GM18861 (cell line): Measurements from ENCODE around the gene FOXD3.

Experiments
- ATAC-seq: cut with Tn5 transposase; IDR thresholded peaks from one replicate; pipeline ENCODE4 v1.9.1; 2021; ENCODE audit not compliant: unreplicated experiment

FOXD3 gene

DNA sequence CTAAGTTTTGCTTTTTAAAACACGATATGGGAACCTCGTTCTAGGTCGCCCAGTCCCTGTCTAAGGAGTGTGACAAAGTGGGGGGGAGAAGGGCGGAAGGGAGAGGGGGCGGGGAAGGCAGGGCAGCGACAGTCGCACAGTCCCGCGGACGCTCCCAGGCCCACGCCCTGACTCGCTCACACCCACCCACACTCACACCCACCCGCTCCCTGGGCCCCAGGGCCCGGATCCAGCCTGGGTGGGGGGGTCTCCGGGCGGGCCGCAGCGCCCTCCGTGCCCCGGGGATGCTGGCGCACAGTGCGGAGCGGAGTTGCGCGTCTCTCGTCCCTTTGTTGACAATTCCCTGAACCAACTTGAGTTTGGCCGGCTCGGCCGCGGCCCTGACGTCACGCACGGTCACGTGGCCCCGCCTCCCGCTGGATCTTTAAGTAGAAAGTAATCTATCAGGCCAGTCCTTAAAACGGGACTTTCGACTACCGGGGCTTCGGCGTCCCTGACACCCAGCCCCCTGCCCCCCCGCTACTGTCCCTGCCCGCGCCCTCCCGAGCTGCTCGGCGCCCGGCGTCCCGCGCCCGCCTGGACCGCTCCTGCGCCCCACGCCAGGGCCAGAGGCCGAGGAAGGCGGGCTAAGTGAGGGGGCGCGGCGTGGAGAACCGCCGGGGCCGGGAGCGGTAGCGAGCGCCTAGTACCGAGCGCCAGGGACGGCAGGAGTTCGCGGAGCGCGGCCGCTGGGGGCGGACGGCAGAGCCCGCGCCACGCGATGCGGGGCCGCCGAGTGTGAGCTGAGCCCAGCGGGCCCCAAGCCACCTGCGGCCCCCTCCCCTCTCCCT is at the start of gene FOXD3:
Gene FOXD3, plus strand, starts transcription at position 454 of the 830 bp plus-strand sequence. CDS start 492 bp downstream, outside the sequence.
- peak; percentile 33 for ATAC-seq

DNA sequence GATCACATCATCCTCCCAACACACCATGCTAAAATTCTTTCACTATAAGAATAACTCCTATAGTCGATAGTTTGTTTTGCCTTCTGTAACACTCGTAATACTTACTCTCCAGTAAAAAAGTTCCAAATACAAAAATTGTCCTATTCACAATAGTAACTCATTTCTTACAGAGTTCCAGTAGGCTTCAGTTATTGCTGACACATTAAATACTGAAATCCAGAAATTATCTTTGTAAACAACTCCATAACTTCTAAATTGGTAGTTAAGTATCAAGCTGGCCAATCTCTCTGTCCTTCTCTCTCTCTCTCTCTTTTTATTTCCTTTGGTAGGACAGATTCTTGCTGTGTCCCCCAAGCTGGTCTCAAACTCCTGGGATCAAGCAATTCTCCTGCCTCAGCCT is 49.6 kb upstream of the FOXD3 start:
- no peak for ATAC-seq

- ATAC-seq = no peak
Measured at GRCh38 chr1:63274371-63274770, 48.0 kb upstream of the FOXD3 start.

DNA sequence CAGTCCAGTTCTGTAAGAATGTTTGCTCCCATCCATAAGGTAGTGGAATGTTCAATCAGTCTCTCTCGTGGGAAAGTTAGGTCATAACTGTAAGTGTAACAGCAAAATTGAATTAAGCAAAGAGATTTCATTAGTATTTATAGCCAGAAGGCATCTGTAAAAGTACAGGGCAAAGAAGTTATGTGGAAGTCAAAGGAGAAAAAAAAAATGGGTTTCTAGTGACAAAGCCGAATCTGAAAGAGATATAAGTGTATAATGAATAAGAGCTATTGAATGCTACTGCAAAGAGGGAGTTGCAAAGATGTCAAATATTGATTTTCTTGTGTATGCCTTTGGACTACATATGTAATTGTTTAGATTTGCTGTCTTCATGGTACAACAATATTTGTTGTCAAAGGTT is 47.4 kb upstream of the FOXD3 start:
- ATAC-seq = no peak

- ATAC-seq = no peak
Measured at GRCh38 chr1:63276624-63277023, 45.7 kb upstream of the FOXD3 start.

DNA sequence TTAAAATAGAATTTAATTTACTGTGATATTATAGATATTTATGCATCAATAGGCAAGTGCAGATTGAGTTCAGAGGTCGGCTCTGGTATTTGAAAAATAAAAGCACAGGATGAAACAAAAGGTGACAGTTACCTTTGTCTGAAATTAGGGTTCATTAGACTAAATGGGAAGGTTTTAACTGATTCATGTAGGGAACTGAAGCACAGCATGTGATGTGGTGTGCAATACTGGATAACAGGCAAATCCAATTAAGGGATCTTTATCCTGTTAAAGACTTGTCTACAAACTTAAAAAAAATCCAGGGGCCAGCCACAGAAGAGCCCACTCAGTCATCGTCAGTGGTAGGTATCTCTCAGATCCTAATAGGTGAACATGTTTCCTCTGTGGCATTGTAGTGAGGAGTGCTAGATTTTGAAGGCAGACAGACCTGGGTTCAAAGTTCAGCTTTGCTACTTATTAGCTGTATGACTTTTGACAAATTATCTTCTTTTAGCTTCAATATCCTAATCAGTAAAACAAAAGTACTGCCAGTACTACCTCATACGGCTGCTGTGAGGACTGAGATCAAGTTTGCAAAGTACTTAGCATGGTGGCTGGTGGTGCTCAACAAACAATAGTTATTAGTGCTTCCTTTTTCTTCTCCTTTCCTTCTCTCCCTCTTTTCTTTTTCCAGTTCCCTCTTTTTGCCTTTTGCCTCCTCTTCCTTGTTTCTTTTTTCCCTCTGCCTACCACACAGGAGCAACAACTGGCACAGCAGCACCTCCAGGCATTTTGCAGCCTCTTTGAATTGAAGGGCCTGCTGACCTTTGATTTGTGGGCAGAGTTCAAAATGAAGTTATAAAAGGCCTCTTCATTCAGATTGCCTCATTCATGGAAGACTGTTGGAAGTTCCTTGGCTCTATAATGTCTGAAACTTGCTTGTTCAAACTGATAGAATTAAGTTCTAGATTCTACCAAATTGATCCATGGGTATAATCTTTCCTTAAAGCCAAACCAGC is 44.9 kb upstream of the FOXD3 start:
- no peak for ATAC-seq

- no peak for ATAC-seq
Measured at GRCh38 chr1:63281753-63282152, 40.6 kb upstream of the FOXD3 start.

- ATAC-seq = no peak
Measured at GRCh38 chr1:63289135-63289534, 33.2 kb upstream of the FOXD3 start.

GRCh38 chr1:63294803-63295594 is 27.4 kb upstream of the FOXD3 start:
- no peak for ATAC-seq

DNA sequence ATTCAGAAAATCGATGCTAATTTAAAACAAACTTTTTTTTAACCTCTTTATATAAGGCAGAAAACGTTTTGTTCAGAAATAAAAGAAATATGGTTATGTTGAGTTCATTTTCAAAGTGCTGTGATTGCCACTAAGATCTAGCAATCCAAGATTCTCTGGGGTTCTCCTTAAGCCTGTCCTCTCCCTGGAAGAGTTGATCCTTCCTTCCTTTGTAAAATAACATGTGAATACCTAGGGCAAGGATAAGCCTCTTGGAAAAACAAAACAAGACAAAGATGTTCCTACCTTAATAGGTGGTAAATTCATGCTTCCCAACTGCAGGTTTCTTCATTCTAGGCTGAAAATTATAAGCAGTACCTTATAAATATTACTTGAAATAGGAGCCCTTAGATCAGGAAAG is 18.0 kb upstream of the FOXD3 start:
- no peak for ATAC-seq

GRCh38 chr1:63305043-63305442 is 17.3 kb upstream of the FOXD3 start:
- ATAC-seq = no peak

DNA sequence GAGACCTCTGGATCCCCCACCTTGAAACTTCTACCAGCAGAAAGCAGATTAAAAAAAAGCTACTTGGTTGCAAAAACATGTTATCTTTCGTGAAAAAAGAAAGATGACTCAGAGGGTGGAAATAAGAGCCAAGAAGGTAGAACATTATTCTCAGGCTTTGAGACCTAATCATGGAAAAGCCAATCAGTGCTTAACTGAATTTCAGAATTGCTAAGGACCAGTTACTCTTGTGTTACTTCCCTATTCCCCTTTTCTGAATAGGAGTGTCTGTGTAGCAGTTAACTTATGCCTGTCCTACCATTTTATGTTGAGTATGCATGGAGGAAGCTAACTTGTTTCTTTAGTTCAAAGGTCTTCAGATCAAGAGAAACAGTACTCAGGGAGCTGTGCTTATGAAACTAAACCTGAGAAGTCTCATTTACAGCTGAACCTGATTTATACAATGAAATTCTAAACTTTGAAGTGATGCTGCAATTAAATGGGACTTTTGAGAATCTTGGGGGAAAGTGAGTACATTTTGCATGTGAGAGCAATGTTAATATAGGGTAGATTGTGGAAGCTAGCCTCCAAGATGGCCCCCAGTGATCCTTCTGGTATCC is 15.1 kb upstream of the FOXD3 start:
- ATAC-seq = no peak

DNA sequence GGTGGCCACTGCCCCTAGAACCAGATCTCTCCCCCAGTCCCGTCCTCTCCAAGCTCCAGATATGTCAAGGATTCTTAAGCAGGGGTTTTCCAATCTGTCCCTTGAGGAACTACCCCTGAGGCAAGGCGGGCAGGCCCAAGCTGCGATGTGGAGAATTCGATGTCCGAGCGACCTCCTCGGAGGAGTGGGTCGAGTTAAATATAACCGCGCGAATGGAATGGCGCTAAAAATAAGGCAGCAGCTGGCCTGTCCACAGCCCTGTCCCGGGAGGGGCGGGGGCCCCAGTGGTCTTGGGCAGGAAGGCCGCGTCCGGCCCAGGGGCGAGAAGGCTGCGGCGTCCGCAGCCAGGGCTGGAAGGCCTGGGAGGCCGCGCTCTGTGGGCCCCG is 5.8 kb upstream of the FOXD3 start:
- no peak for ATAC-seq

DNA sequence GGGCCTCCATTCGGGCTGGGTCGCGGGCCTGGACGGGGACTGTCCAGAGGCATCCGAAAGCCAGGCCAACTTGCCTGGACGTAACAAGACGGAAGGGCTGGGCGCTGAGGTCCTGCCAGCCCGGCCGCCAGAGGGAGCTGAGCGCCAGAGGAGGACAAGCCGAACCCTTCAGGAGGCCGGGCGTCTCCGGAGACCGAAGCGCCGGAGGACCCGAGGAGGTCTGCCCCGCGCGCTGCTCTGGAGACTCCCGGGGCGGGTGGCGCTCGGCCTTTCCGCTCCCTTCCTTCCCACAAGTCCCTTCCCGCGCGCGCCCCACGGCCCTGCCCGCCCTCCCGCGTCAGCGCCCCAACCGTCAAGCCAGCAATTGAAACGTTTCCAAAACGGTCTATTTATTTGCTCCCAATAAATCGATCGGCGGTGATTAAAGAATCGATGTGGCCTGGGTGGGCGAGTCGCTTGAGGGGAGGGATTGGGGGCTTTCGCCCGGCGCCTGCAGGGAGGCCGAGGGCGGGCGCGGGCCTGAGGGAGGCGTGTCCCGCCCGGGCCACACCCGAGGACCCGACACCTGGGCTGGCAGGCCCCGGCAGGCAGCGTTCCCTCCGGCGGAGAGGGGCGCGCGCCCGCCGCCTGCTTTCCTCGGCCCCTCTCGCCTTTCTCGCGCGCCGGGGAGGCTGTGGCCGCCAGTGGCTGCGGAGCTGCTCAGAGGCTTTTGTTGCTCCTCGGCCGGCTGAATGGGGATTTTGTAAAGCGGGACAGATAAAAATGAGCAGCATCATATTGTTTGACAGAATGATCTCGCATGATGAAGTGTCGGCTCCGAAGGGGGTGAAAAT is 5.2 kb upstream of the FOXD3 start:
- ATAC-seq = no peak

GRCh38 chr1:63317817-63318152 is 4.6 kb upstream of the FOXD3 start:
- ATAC-seq = no peak

DNA sequence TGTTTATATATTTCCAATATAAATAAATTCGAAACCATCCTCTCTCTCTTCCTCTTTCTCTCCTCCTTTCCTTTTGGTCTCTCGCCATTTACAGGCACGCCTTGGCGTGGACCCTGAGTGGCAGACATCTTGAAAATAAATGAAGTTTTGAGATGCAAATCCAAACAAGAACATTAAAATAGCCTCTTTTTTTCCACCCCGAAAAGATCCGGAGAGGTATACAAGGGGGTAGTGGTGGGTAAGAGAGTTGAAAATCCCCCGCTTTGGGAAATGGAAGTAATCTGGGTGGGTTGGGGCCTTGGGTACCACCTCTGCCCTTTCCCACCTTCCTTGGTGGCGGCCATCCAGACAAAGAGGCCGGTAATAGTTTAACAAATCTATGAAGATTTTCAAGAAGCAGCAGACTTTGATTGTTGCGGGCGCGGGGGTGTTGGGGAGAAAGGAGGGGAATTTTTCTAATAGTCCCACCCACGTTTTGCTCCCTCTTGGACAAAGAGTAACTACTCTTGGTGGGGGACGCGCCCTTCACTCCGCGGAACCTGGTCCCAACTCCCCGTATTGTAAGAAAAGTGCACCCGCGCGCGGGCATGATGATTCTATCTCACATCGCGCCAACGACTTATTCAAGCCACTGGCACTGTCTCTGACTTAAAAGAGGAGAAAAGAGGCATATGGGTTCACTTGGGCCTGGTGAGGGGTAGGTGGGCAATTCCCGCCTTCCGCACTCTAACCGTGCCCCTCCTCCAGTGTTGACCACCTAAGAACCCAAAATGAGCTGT is 4.0 kb upstream of the FOXD3 start:
- ATAC-seq = no peak

GRCh38 chr1:63319046-63320021 is 3.0 kb upstream of the FOXD3 start:
- ATAC-seq = no peak
